OCI-M1 (cell line): ENCODE results near the gene OTOG.
A peak's percentile ranks its signal among the peaks of the same experiment; 100 is the strongest.

Experiments
- DNase-seq: peaks from one replicate; lab custom pipeline; 2025; lab: John Stamatoyannopoulos, UW

The OTOG gene

GRCh38 chr11:17650127-17650911 lies 103.3 kb downstream of the OTOG start:
- DNase-seq = no peak

DNA sequence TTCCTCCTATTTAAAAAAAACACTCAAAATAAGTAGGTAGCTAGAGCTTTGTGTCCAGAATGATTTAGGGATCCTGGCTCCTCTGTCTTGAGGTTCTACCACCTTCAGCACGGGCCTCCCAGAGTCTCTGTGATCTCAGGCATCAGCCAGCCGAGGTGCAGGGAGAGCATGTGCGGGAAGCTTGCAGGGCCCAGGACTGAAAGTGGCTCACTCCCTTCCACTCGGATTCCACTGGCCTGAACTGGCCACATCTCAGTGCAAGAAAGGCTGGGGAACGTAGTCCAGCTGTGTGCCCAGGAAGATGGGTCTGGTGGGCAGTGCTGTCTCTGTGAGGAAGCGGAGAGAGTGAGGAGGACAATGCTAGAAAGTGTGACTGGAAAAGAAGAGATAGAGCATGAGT lies 104.0 kb downstream of the OTOG start:
- no peak for DNase-seq

- DNase-seq = no peak
These were observed 104.6 kb downstream of the OTOG start for GRCh38 chr11:17651681-17652080.

DNA sequence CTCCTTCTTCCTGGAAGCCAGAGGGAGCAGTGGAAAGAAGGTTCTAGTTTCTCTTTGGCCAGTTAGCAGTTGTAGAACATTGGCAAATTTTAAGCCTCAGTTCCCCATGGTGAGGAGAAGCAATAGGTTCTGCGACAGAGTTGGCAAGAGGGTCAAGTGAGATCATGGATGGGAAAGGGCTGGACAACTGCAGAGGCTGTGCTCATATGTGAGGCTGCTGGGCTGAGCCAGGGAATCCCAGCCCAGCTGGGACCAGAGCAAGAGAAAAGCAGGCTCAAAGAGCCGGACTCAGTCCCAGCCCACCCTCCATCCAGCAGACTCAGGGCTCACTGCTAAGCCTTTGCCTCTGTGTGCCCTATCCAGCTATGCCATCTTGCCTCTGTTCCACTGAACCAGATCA lies 105.5 kb downstream of the OTOG start:
- DNase-seq = no peak

DNA sequence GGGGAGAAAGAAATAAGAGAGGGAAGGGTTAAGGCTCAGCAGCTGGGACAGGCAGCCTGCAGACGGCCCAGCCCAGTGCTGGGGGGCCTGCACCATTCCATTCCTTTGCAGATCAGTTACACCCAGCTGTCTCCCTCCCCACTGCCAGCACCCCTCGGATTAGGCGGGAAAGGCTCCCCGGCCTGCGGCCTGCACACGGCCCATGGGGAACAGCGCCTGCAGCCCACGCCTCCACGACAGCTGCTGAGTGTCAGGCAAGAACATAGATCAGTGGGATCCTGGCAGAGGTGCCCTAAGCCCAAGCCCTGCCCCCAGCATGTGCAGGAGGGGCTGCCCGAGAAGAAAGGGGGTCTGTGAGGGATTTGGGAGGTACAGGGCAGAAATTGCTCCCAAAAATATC lies 106.6 kb downstream of the OTOG start:
- no peak for DNase-seq

GRCh38 chr11:17655682-17656081 lies 108.6 kb downstream of the OTOG start:
- DNase-seq = no peak

DNA sequence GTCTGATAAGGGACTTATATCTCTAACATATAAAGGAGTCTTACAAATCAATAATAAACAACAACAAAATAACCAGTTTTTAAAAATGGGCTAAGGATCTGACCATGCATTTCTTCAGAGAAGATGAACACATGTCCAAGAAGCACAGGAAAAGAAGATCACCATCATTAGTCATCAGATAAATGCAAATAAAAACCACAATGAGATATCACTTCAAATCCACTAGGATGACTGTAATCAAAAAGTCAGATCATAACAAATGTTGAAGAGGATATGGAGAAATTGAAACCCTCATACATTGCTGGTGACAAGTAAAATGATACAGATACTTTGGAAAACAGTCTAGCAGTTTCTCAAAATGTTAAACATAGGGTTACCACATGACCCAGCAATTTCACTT lies 111.2 kb downstream of the OTOG start:
- DNase-seq = no peak

DNA sequence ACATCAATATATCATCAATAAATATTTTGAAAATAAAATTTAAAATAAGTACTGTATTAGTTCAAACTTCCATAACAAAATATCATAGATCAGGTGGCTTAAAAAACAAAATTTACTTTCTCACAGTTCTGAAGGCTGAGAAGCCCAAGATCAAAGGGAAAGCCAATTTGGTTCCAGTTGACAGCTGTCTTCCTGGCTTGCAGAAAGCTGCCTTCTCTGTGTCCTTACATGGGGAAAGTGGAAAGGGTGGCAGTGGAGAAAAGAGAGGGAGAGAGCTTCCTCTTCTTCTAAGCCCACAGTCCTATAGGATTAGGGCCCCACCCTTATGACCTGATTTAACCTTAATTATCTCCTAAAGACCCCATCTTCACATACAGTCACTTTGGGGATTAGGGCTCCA lies 121.1 kb downstream of the OTOG start:
- no peak for DNase-seq

DNA sequence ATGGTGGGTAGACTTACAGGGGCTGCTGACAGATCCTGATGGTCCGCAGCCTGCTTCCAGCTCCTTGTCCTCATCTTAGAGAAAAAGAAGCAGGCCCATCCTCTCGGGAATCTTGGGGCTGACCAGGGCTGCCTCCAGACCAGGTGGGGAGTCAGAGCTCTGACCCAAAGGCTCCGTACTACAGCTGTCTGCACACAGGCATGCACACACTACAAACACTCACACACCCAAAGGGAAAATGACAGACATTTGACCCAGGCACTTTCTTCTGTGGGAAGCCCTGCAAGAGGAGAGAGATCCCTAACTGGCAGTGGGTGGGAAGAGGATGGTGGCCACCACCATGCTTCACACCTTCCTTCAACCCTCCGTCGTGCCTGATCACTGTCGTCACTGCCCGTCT lies 125.4 kb downstream of the OTOG start:
- no peak for DNase-seq

- DNase-seq = no peak
These were observed 126.9 kb downstream of the OTOG start for GRCh38 chr11:17673951-17674350.

GRCh38 chr11:17682848-17683247 lies 135.8 kb downstream of the OTOG start:
- no peak for DNase-seq

- no peak for DNase-seq
These were observed 136.5 kb downstream of the OTOG start for GRCh38 chr11:17683377-17684161.

DNA sequence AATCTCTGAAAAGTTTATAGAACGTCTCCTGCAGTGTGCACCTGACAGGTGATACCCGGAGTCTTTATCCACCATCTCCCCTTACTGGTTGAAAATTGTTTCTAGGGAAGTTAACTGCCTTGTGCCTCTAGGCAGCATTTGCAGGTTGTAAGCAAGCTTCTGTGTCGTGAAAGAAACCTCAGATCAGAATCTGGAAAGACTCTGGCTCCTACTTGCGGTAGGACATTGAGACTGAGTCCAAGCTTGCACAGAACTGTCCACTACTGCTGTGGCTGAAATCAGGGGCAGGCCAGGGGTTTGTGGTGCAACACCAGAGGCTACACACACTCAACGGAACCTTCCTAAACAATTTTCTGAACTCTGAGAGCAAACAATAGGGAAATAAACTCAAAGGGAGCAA lies 137.5 kb downstream of the OTOG start:
- DNase-seq = peak; percentile 20

DNA sequence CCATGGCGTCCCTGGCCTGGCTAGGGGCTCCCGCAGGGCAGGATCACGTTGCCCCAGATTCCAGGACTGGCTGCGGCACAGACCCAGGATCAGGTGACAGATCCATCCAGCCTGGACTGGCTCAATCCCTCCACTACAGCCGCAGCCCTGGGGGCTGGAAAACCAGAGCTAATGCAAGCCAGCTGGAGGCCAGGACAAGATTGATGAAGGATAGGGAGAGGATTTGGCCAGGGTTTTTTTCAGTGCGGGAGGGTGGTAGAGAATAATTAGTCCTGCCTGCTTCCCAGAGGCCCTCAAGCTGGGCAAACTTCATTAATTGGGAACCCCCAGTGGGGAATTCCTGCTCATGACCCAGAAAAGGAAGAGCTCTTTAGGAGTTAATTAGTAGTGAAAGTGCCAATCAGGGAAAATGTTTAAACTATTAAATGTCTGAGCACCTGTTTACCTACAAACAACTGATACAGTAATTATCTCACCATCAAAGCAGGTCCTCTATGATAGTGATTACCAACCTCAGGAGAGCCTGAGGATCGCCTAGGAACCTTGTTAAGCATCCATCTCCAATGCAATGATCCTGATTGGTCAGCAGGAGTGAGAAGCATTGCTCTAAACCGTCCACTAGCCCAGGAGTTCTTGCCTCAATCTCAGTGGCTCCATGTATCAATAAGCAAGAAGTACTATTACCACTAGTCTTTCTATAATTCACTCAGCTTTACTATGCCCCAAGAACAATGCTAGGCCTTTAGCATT lies 139.3 kb downstream of the OTOG start:
- DNase-seq = no peak

DNA sequence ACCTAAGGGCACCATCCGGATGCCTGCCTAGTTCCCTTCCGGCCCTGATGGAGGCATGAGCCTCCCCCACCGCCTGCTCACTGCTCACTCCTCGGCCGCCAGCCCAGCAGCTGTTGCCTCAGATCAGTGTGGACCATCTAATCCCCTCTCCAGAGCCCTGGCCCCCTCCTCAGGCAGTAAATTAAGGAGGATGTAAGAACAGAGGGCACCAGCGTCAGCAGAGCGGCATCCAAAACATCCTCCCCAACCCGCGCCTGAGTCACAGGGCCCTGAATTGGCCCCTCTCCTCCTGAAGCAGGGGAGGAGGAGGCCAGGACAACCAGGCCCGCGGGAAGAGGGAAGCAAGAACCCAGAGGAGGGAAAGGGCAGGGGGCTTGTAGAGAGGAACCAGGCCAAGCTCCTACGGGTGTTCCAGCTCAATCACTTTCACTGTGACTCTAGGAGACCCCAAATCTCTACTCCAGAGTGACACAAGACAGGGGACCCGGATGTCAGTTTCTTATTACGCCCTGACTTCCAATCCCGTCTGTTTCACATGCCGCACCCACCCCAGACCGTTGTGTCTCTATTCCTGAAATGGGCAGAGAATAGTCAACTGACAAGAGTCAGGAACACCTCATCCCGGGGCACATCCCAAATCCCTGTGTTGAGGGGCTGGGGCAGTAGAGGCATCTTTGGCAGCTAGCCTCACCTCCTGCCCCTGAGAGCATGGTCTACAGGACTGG lies 141.0 kb downstream of the OTOG start:
- no peak for DNase-seq

- DNase-seq = no peak
These were observed 144.5 kb downstream of the OTOG start for GRCh38 chr11:17691550-17691949.

- DNase-seq = no peak
These were observed 144.9 kb downstream of the OTOG start for GRCh38 chr11:17691976-17692375.

DNA sequence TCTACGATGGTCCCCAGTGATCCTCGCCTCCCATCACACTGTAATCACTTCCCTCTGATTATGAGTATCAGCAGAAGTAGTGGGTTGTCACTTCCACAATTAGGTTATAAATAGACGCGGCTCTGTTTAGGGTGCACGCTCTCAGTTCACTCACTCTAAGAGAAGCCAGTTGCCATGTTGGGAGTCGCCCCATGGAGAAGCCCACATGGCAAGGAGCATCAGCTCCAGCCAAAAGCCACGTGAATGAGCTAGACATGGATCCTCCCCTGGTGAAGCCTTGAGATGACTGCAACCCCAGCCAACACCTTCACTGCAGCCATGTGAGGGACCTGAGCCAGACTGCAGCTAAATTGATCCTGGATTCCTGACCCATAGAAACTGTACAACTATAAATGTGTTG lies 145.9 kb downstream of the OTOG start:
- no peak for DNase-seq

GRCh38 chr11:17693531-17693930 lies 146.5 kb downstream of the OTOG start:
- DNase-seq = no peak

DNA sequence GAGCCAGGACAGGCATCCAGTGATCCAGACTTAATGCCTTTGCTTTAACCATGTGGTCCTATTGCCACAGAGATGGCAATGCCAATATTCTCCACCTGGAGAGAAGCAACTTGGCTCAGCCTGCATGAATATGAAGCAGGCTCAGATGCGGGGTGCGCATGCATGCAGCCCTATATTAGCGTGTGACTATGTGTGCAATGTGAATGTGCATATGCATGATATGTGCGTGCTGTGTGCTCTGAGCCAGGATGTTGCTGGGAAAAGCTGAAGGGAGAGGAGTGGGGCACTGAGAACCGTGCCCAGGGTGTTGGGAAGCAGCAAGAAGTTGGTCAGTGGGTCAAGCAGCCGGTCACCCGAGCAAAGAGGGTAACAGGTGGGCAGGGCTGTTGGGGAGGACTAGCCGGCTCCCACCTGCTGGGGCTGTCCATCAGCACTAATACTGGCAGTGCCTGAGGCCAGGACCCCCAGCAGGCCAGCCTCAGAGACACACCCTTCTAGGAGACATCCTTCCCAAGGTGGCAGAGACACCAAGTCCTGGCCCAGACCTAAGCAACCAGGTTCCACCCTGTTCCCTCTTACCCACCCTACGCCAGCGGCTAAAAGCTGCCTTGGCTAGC lies 147.5 kb downstream of the OTOG start:
- no peak for DNase-seq
